ENCODE data around the gene ELF5.

Gene ELF5

GRCh38 chr11:34499719-34500500 is 13.7 kb downstream of the ELF5 start:
- DNase-seq (ENCODE audit: insufficient read length, low spot score), result no peak
- FAIRE-seq, result no peak
- TF ChIP-seq TAF1 (IDR thresholded peaks at IDR 0.05; ENCODE audit: low read depth, low read length) (no peak), PAX5 (IDR thresholded peaks at IDR 0.05; ENCODE audit: insufficient read depth, low read length, severe bottlenecking) (no peak), POLR2A (IDR thresholded peaks at IDR 0.05; ENCODE audit: low read depth, low read length) (no peak), POLR2AphosphoS5 (IDR thresholded peaks at IDR 0.05; ENCODE audit: low read depth, low read length) (no peak), SPI1 (IDR thresholded peaks at IDR 0.05; ENCODE audit: low read depth, low read length) (no peak), POU2F2 (IDR thresholded peaks at IDR 0.05; ENCODE audit: low read depth, low read length) (no peak)

- DNase-seq (ENCODE audit: insufficient read length, low spot score) (no peak), FAIRE-seq (no peak)
- TF ChIP-seq SPI1 (IDR thresholded peaks at IDR 0.05; ENCODE audit: low read depth, low read length) (no peak), POLR2A (IDR thresholded peaks at IDR 0.05; ENCODE audit: low read depth, low read length) (no peak), POLR2AphosphoS5 (IDR thresholded peaks at IDR 0.05; ENCODE audit: low read depth, low read length) (no peak), PAX5 (IDR thresholded peaks at IDR 0.05; ENCODE audit: insufficient read depth, low read length, severe bottlenecking) (no peak), POU2F2 (IDR thresholded peaks at IDR 0.05; ENCODE audit: low read depth, low read length) (no peak), TAF1 (IDR thresholded peaks at IDR 0.05; ENCODE audit: low read depth, low read length) (no peak)
These were observed 17.7 kb downstream of the ELF5 start for GRCh38 chr11:34495724-34496377.

DNA sequence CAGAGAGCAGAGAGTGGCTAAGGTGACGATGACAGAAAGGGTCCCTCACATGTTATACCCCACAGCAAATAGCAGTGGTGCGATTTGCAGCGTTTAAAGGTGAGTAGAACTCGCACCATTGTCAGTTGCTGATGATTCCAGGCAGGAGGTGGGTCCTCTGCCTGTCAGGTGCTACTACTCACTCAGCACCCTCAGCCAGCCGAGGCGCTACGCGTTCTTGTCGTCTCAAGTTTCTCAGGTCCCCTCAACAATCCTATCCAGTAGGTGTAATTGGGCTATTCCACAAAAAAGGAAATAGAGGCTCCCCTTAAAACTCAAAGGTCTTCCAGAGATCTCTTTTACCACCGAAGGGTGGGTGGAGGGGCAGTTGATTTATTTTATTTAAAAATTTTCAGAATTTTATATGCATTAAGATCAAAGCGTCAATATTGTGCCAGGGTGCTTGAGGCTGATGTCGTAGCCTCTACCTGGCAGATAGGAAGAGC is 18.3 kb downstream of the ELF5 start:
- TF ChIP-seq POU2F2 (IDR thresholded peaks at IDR 0.05; ENCODE audit: low read depth, low read length) (no peak), POLR2A (IDR thresholded peaks at IDR 0.05; ENCODE audit: low read depth, low read length) (no peak), SPI1 (IDR thresholded peaks at IDR 0.05; ENCODE audit: low read depth, low read length) (no peak), PAX5 (IDR thresholded peaks at IDR 0.05; ENCODE audit: insufficient read depth, low read length, severe bottlenecking) (no peak), POLR2AphosphoS5 (IDR thresholded peaks at IDR 0.05; ENCODE audit: low read depth, low read length) (no peak), TAF1 (IDR thresholded peaks at IDR 0.05; ENCODE audit: low read depth, low read length) (no peak)
- no peak for FAIRE-seq

DNA sequence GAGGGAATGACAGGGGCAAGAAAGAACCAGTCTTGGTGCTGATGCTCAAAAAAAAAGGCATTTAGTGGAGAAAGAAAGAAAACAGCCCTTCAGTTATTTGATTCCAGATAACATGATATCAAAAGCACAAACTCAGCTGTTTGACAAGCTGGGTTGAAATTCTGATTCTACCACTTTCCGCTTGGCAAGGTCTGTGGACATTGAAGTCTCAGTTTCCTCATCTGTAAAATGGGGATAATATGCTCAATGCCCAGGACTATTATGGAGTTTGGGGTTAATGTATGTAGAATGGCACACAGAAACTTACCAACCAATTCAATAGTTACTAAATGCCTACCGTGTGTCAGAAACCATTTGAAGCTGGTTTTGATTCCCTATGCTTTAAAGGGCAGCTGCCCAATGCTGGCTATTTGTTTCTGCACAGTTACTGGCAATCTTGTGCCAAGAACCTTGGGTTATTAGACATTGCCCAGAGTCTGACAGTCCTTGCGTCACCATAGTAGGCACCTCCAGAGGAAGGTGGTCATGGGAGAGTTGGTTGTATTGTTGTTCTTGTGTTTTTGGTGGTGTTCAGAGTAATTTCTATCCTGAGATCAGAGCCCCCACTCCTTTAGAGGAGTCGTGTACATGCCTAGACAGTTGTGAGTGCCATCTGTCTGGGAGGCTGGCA is 19.5 kb downstream of the ELF5 start:
- no peak for TF ChIP-seq POLR2AphosphoS5 (IDR thresholded peaks at IDR 0.05; ENCODE audit: low read depth, low read length)
- TF ChIP-seq TAF1 (IDR thresholded peaks at IDR 0.05; ENCODE audit: low read depth, low read length), result no peak
- TF ChIP-seq POU2F2 (IDR thresholded peaks at IDR 0.05; ENCODE audit: low read depth, low read length), result no peak
- TF ChIP-seq POLR2A (IDR thresholded peaks at IDR 0.05; ENCODE audit: low read depth, low read length), result no peak
- no peak for TF ChIP-seq SPI1 (IDR thresholded peaks at IDR 0.05; ENCODE audit: low read depth, low read length)
- no peak for TF ChIP-seq PAX5 (IDR thresholded peaks at IDR 0.05; ENCODE audit: insufficient read depth, low read length, severe bottlenecking)
- FAIRE-seq, result no peak
- no peak for DNase-seq (ENCODE audit: insufficient read length, low spot score)

More for the DNA sequence above, 18.3 kb downstream of the ELF5 start:
- no peak for DNase-seq (ENCODE audit: insufficient read length, low spot score)

DNA sequence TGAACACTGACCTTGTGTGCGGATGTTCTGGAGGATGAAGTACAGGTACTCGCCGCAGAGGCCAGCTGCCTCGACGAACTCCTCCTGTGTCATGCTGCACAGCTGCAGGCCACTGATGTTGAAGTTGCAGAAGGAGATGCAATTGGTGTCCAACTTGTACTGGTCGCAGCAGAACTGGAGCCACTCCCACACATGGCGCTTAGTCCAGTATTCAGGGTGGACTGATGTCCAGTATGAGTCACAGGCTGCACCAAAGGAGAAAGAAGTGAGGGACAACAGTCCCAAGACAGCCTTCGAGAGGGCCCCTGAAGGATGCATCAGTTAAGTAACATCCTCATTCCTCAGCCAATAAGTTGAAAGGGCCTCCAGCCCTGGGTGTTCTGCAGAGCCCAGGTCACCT is 20.1 kb downstream of the ELF5 start:
- DNase-seq (ENCODE audit: insufficient read length, low spot score) (no peak), FAIRE-seq (no peak)
- TF ChIP-seq PAX5 (IDR thresholded peaks at IDR 0.05; ENCODE audit: insufficient read depth, low read length, severe bottlenecking) (no peak), TAF1 (IDR thresholded peaks at IDR 0.05; ENCODE audit: low read depth, low read length) (no peak), POU2F2 (IDR thresholded peaks at IDR 0.05; ENCODE audit: low read depth, low read length) (no peak), POLR2A (IDR thresholded peaks at IDR 0.05; ENCODE audit: low read depth, low read length) (no peak), POLR2AphosphoS5 (IDR thresholded peaks at IDR 0.05; ENCODE audit: low read depth, low read length) (no peak), SPI1 (IDR thresholded peaks at IDR 0.05; ENCODE audit: low read depth, low read length) (no peak)

DNA sequence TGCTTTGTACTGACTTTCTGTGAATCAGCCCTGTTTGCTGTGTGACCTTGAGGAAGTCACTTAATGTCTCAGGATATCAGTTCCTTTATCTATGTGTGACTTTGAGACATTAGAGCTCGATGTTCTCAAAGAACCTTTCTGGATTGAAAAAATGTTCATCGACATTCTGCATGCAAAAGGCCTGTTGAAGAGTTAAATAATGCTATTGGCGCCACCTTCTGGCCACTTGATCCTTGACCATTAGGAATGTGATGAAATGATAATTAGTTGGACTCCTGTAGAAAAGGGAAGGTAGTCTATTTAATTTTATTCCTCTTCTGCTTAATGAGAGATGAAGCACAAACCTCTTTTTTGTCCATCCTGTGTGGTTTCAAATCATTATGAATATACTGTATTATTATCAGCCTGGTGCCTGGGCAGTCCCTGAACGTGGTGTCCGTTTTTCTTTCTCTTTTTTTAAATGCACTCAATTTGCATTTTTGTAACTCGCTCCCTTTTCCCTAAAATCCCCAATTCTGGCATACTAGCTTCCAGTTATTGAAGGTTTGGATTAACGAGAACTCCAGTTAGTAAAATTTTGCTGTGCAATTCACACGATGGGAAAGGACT is 20.7 kb downstream of the ELF5 start:
- TF ChIP-seq POLR2A (IDR thresholded peaks at IDR 0.05; ENCODE audit: low read depth, low read length) (no peak), PAX5 (IDR thresholded peaks at IDR 0.05; ENCODE audit: insufficient read depth, low read length, severe bottlenecking) (no peak), POLR2AphosphoS5 (IDR thresholded peaks at IDR 0.05; ENCODE audit: low read depth, low read length) (no peak), POU2F2 (IDR thresholded peaks at IDR 0.05; ENCODE audit: low read depth, low read length) (no peak), TAF1 (IDR thresholded peaks at IDR 0.05; ENCODE audit: low read depth, low read length) (no peak), SPI1 (IDR thresholded peaks at IDR 0.05; ENCODE audit: low read depth, low read length) (no peak)
- peak; percentile 32 for DNase-seq (ENCODE audit: insufficient read length, low spot score)
- peak; percentile 76 for FAIRE-seq

DNA sequence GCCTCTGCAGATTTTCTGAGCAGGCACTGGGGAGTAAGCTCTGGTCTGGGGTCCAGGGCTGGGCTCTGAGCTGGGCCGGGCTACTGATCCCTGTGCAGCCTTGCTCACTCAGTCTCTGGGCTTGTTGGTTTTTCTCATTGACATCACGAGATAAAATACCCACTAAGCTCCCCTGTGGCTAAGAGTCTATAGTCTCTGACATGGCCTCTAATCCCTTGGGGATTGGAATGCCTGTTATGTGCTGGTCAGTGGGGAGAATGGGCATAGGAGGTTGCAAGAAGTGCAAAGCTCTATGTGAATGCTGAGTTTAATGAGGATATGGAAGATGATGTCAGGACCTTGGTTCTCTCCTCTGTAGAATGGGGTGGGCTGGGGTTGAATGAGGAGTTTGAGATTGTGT is 23.3 kb downstream of the ELF5 start:
- no peak for FAIRE-seq
- DNase-seq (ENCODE audit: insufficient read length, low spot score), result no peak
- no peak for TF ChIP-seq POU2F2 (IDR thresholded peaks at IDR 0.05; ENCODE audit: low read depth, low read length)
- no peak for TF ChIP-seq SPI1 (IDR thresholded peaks at IDR 0.05; ENCODE audit: low read depth, low read length)
- no peak for TF ChIP-seq PAX5 (IDR thresholded peaks at IDR 0.05; ENCODE audit: insufficient read depth, low read length, severe bottlenecking)
- no peak for TF ChIP-seq TAF1 (IDR thresholded peaks at IDR 0.05; ENCODE audit: low read depth, low read length)
- TF ChIP-seq POLR2A (IDR thresholded peaks at IDR 0.05; ENCODE audit: low read depth, low read length), result no peak
- no peak for TF ChIP-seq POLR2AphosphoS5 (IDR thresholded peaks at IDR 0.05; ENCODE audit: low read depth, low read length)

DNA sequence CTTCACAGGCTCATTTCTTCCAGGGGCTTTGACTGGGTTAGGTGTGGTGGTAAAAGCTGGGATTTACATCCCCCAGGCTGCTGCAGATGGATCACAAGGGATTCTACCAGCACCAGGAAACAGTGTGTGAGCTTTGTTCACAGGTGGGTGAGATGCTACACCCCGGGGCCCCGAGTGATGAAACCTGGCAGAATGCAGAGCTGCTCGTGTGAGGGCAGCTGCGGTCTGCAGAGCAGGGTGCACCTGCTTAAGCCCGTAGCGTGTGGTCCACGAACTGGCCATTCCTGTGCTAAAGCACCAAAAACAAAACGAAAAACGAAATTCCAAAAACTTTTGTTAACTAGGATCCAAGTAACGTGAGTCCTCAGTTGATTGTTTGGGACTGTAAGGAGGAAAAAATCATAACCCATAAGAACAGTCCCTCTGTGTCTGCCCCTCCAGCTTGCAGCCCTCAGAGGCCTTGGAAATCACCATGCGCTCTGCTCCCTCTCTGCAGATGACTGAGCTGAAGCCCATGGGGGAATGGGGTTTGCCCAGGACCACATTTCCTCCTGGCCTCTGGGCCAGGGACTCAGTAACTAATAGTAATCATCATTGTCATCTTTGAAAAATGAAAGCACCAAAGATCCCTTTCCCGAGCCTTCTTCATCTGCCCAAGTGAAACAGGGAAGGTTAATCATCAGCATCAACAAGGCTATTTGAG is 24.6 kb downstream of the ELF5 start:
- TF ChIP-seq POU2F2 (IDR thresholded peaks at IDR 0.05; ENCODE audit: low read depth, low read length) (no peak), POLR2AphosphoS5 (IDR thresholded peaks at IDR 0.05; ENCODE audit: low read depth, low read length) (no peak), TAF1 (IDR thresholded peaks at IDR 0.05; ENCODE audit: low read depth, low read length) (no peak), PAX5 (IDR thresholded peaks at IDR 0.05; ENCODE audit: insufficient read depth, low read length, severe bottlenecking) (no peak), POLR2A (IDR thresholded peaks at IDR 0.05; ENCODE audit: low read depth, low read length) (no peak), SPI1 (IDR thresholded peaks at IDR 0.05; ENCODE audit: low read depth, low read length) (no peak)
- FAIRE-seq, result no peak
- DNase-seq (ENCODE audit: insufficient read length, low spot score), result no peak

Measured in GM12891 (cell line).